Epithelial cell of esophagus (primary cell): ENCODE measurements around the gene LGALS7.
A peak's percentile ranks its signal among the peaks of the same experiment; 100 is the strongest.
"Not testable (repeated sequence)": the region's sequence is repeated elsewhere in the genome, so short reads cannot be mapped to it uniquely, and the experiment has no call there.

Source experiments
- DNase-seq: peaks from one replicate; pipeline ENCODE4 v3.0.0; 2010; ENCODE audit warnings: low read depth
- H3K4me3 ChIP-seq: 2 replicates; pipeline ENCODE4 v1.5.1; 2011; ENCODE audit warnings: mild to moderate bottlenecking, low read length, control low read depth
- TF ChIP-seq, protein P1 (sequence below): IDR thresholded peaks from 2 replicates; pipeline ENCODE4 v1.5.1; 2011; ENCODE audit warnings: low read depth, mild to moderate bottlenecking, low read length, control low read depth, inconsistent platforms; ENCODE audit not compliant: insufficient read depth; ENCODE audit errors: missing control alignments

The LGALS7 gene

DNA sequence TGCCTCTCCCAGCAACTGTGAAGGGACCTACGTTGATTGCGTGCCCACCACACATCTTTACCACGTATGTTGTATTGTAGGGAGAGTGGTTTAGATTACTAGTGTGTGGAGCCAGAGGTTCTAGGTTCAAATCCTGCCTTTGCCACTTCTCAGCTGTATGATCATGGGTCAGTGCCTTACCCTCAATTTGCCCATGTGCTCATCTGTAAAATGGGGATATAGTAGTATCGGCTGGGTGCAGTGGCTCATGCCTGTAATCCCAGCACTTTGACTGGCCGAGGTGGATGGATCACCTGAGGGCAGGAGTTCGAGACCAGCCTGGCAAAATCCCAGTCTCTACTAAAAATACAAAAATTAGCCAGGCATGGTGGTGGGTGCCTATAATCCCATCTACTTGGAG, 40.0 kb upstream of the LGALS7 start:
- DNase-seq = no peak
- TF ChIP-seq, protein P1, sequence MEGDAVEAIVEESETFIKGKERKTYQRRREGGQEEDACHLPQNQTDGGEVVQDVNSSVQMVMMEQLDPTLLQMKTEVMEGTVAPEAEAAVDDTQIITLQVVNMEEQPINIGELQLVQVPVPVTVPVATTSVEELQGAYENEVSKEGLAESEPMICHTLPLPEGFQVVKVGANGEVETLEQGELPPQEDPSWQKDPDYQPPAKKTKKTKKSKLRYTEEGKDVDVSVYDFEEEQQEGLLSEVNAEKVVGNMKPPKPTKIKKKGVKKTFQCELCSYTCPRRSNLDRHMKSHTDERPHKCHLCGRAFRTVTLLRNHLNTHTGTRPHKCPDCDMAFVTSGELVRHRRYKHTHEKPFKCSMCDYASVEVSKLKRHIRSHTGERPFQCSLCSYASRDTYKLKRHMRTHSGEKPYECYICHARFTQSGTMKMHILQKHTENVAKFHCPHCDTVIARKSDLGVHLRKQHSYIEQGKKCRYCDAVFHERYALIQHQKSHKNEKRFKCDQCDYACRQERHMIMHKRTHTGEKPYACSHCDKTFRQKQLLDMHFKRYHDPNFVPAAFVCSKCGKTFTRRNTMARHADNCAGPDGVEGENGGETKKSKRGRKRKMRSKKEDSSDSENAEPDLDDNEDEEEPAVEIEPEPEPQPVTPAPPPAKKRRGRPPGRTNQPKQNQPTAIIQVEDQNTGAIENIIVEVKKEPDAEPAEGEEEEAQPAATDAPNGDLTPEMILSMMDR = no peak
- H3K4me3 ChIP-seq = no peak overlapping the region

DNA sequence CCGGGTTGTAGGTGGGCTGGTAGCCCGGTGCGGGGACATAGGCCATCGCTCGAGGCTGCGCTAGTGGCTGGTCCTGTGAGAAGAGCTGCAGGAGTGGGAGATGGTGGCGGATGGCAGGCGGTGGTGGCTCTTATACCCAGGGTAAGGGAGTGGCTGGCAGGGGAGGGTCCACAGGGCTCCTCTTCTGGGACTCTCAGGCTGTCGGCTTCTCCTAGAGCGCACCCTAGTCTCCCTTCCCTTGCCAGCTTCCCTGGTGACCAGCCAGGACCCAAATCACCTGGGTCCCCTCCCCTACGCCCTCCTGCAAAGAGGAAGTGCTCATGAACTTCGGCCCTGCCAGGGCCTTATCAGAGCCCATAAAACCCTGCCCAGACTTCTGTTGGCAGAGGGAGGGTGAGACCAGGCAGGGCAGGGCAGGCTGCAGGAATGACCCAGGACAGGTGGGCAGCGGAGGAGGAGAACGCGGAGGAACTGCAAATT, 39.6 kb upstream of the LGALS7 start, which contains the start of gene LGALS4:
Gene LGALS4 (minus strand): TSS at position 105 of the 480 bp plus-strand sequence. CDS start 59 bp downstream, at position 46.
- TF ChIP-seq, protein P1 = no peak
- no peak for DNase-seq
- H3K4me3 ChIP-seq = no peak within 1 kb of the TSS

DNA sequence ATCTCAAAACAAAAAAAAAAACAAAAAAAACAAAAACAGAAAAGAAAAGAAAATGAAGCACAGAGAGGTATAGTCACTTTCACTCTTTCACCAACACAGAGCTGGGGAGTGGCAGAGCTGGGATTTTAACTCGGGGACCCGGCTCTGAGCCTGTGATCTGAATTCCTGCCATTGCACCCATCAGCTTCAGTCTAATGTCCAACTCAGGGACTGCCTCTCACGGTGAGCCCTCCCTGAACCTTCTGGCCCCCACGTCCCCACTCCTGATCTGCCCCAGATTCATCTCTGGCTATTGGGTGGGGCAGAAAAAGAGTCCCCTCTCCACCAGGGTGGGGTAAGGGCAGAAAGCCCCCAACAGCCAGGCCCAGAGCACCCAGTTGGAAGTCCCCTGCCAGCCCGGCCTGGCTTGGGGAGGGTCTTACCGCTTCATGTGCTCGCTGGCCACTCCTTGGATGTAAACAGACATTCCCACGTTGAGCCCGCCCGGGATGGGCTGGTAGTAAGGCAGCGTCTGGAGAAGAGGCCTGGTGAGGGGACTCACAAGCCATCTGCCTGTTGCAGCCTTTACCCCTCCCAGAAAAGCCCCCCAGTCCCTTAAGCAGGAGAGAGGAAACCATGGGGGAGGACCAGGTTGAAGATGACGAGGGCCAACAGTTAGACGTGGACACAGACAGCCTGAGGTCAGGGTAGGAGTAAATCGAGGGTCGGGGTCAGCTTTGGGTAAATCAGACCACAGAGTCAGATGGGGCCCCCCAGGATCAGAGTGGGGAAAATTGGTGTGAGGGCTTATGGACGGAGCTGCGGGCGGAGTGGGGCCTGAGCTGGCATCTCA, 38.9 kb upstream of the LGALS7 start:
- DNase-seq = no peak
- no peak overlapping the region for H3K4me3 ChIP-seq
- TF ChIP-seq, protein P1 = no peak

GRCh38 chr19:38809592-38810252, 36.4 kb upstream of the LGALS7 start:
- H3K4me3 ChIP-seq = no peak overlapping the region
- TF ChIP-seq, protein P1 = no peak
- DNase-seq = no peak

DNA sequence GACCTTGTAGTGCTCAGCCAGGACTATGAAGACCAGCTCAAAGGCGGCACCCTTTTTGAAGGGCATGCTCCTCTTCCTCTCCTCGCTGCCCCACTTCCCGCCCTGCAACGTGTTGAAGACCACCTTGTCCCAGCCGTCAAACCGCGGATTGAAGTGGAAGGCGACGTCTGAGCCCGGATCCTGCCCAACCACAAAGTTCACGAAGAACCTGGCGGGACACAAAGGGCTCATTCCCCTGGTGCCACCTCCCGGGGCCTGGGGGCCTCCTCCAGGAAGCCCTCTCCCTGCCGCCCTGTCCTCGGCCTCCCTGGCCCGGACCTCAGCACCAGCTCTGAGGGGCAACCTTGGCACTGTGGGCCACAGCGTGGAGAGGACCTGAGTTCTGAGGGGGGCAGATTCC, 35.4 kb upstream of the LGALS7 start:
- DNase-seq = no peak
- TF ChIP-seq, protein P1 = no peak
- H3K4me3 ChIP-seq = no peak overlapping the region

- H3K4me3 ChIP-seq = not testable (repeated sequence)
- DNase-seq = peak; percentile 54
Observed at GRCh38 chr19:38807374-38808098, 34.2 kb upstream of the LGALS7 start.

DNA sequence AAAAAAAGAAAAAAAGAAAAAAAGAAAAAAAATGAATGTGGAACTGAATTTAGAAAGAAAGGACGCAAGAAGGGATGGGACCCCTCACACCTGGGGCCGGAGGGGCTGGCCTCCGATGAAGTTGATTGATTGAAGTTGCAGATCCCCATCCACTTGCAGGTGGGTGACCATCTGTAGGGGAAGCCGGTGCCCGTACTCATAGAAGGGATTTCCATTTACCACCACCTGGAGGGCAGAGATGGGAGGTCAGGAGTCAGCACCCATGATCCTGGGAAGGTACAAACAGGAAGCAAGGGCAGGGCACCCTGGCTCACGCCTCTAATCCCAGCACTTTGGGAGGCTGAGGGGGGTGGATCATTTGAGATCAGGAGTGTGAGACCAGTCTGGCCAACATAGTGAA, 33.1 kb upstream of the LGALS7 start:
- DNase-seq = no peak
- no peak overlapping the region for H3K4me3 ChIP-seq
- TF ChIP-seq, protein P1 = no peak
